GM12872 (cell line): ENCODE measurements around the gene TMEM178A.

Source experiments
- TF ChIP-seq, protein P1 (sequence below): IDR thresholded peaks from 3 replicates; pipeline ENCODE4 v1.5.1; 2011; ENCODE audit warnings: low read depth, mild to moderate bottlenecking, low read length, moderate library complexity; ENCODE audit not compliant: insufficient read depth

Gene TMEM178A

GRCh38 chr2:39689272-39689841 lies 23.6 kb downstream of the TMEM178A start:
- TF ChIP-seq, protein P1, sequence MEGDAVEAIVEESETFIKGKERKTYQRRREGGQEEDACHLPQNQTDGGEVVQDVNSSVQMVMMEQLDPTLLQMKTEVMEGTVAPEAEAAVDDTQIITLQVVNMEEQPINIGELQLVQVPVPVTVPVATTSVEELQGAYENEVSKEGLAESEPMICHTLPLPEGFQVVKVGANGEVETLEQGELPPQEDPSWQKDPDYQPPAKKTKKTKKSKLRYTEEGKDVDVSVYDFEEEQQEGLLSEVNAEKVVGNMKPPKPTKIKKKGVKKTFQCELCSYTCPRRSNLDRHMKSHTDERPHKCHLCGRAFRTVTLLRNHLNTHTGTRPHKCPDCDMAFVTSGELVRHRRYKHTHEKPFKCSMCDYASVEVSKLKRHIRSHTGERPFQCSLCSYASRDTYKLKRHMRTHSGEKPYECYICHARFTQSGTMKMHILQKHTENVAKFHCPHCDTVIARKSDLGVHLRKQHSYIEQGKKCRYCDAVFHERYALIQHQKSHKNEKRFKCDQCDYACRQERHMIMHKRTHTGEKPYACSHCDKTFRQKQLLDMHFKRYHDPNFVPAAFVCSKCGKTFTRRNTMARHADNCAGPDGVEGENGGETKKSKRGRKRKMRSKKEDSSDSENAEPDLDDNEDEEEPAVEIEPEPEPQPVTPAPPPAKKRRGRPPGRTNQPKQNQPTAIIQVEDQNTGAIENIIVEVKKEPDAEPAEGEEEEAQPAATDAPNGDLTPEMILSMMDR = no peak

DNA sequence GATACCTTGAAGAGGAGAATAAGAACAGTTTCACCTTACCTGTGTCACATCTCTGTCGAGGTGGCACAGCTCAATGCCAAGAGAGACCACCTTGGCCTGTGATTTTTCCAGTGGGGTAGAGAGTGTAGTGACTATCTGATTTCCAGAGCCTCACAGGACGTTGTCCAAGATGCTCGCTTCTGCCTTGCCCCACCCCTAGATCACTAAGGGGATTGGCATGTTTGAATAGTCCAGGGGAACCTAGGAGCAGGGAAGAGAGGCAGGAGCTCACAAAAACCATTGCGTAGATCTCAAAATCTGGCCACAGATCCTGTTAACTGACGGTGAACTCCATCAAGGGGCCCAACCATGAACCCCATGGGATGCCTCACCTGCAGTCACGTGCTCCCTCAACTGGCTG lies 24.2 kb downstream of the TMEM178A start:
- TF ChIP-seq, protein P1 = no peak

- TF ChIP-seq, protein P1 = no peak
Observed at GRCh38 chr2:39693245-39693644, 27.5 kb downstream of the TMEM178A start.

DNA sequence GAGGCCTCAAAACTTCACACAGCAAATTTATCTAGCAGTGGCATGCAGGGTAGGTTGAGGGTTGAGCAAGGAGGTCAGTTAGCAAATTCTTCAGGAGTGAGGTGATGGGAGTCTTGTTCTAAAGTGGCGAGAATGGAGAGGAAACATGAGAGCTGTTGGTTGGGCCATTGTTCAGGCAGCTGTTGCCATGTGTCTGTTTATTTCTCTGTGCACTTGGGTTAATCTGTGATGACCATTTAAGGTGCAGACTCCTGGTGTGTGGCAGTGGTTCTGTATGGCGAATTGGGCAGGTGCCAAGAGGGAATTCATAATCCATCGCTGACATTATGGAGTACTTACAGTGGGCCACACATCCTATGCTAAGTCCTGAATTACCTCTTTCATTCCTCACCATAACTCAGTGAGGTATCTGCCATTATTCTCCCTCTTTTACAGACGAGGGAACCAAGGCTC lies 30.4 kb downstream of the TMEM178A start:
- TF ChIP-seq, protein P1 = no peak

DNA sequence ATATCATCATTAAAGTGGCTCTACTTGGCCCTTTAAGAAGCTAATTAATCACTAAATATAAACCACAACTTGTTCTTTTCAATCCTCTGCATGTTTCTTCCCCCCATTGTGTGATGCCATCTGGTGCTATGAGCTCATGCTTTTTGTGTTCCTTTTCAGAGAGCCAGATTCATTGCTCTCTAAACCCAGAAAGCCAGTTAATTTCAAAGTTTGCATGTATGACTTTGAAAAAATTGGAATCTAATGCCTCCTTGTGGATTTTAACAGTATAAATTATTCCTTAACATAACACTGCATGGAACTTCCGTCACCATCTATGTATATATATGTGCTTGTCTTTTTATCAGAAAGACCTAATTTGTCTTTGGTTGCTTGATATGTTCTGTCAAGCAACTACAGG lies 31.1 kb downstream of the TMEM178A start:
- TF ChIP-seq, protein P1 = no peak

DNA sequence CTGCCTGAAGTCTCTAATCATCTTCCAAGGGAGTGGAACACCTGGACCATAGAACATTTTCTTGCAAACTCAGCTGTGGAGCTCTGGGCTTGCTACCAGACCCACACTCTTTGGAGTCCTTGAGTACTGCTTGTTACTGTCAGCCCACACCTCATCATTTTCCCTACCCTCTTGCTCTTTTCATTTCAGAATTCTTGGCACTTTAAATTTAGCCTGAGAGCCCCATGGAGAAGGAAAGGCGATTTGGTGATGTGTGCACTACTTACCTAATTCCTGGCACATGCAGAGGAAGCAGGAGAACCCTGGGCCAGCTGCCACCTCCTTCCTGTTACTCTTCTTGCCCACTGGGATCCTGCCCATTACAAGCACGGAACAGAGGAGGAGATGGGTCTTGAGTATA lies 31.7 kb downstream of the TMEM178A start:
- TF ChIP-seq, protein P1 = no peak

GRCh38 chr2:39701137-39701536 lies 35.4 kb downstream of the TMEM178A start:
- TF ChIP-seq, protein P1 = no peak
